GM18868 (cell line): ENCODE results near the gene GMPR2.

Experiments
- ATAC-seq: cut with Tn5 transposase; IDR thresholded peaks from one replicate; pipeline ENCODE4 v1.9.1; 2021; ENCODE audit warnings: mild to moderate bottlenecking, moderate library complexity; ENCODE audit not compliant: unreplicated experiment

The GMPR2 gene

DNA sequence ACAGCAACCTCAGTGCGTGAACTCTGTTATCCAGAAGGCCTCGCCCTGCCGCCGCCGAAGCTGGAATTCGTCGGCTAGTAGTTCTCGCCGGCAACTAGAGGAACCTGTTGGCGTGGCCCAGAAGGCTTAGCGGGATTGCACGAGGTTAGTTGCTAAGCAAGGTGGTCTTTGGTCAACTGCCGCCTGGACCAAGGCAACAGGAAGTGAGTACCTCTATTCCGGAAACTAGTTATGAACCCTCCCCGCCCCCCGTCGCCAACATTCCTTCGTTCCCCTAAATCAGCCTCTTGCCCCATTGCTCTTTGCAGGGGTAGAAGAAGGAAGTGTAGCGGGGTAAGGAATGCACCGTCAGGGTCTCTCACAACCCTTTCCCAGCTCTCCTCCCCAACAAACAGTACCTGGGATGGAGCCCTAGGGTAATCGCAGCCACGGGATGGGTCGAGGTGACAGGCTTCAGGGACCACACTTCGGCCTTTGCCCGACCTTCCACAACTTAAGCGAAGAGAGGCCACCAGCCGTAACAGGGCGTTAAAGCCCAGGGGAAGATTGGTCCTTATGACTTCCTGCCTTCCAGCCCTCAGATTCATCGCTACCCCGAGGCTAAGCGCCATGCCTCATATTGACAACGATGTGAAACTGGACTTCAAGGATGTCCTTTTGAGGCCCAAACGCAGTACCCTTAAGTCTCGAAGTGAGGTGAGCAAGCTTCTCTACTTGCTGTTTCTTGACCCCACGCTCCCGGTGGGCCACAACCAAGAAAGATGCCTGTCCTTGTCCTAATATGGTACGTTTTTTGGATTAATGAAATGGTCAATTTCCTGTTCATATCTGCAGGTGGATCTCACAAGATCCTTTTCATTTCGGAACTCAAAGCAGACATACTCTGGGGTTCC is at the start of gene GMPR2:
GMPR2 (plus strand) TSS at position 285 of the 893 bp plus-strand sequence; CDS start at position 610, 325 bp downstream.
- ATAC-seq: peak; percentile 59

GRCh38 chr14:24183014-24183481 is 49.7 kb upstream of the GMPR2 start:
- no peak for ATAC-seq

- no peak for ATAC-seq
Observed at GRCh38 chr14:24184104-24184970, 48.4 kb upstream of the GMPR2 start.

- no peak for ATAC-seq
Observed at GRCh38 chr14:24185026-24185425, 47.7 kb upstream of the GMPR2 start.

- ATAC-seq: no peak
Observed at GRCh38 chr14:24185741-24186140, 47.0 kb upstream of the GMPR2 start.

DNA sequence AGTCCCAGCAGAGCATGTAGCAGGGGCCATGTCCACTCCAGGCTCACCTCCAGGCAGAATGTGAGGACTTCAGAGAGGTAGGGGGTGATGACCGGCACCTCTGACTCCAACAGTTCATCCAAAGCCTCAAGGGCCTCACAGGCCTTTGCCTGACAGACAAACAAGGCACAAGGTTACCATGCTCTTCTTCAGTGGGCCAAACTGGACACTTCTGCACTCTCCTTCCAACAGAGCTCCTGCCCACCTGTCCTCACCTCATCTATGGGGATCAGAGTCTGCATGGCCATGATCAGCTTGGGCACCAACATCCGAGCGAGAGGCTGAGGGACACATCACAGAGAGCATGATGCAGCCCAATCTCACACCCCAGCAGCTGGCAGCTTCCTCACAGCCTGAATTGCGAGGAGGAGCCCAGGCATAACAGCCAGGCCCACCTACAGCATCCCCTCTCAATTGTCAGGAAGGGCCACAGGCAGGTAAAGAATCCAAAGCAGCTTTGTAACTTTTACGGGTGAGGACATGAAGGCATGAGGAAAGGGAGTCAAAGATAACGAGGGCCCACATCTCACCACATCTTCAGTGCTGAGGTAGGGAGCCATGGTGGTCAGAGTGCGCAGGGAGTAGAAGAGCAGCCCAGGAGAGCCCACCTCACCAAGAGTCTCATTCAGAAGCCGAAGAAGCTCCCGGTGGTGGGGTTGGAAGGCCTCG is 45.7 kb upstream of the GMPR2 start:
- no peak for ATAC-seq

- ATAC-seq: no peak
Observed at GRCh38 chr14:24187539-24187915, 45.2 kb upstream of the GMPR2 start.

GRCh38 chr14:24188251-24189058 is 44.3 kb upstream of the GMPR2 start, which contains the start of gene IPO4:
TSS of gene IPO4 (minus strand) at chr14:24188816. CDS start at chr14:24188787, 29 bp downstream.
- peak; percentile 97 for ATAC-seq

- no peak for ATAC-seq
Observed at GRCh38 chr14:24189059-24189375, 43.7 kb upstream of the GMPR2 start.

DNA sequence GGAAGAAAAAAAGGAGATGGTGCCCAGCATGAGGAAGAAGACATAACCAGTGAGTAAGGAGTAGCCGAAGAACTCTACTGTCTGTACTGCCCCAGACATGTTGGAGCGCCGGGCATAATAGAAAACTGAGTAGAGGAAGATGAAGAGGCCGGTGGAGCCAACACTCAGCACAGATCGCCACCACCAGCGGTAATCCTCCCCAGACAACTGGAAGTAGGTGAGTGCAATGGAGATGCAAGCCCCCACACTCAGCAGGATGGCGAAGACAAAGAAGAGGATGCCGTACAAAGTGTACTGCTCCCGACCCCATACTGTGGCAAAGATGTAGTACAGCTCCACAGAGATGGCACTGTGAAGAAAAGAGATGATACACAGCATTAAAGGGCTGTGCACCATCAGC is 43.3 kb upstream of the GMPR2 start:
- no peak for ATAC-seq

- no peak for ATAC-seq
Observed at GRCh38 chr14:24190416-24190815, 42.3 kb upstream of the GMPR2 start.

DNA sequence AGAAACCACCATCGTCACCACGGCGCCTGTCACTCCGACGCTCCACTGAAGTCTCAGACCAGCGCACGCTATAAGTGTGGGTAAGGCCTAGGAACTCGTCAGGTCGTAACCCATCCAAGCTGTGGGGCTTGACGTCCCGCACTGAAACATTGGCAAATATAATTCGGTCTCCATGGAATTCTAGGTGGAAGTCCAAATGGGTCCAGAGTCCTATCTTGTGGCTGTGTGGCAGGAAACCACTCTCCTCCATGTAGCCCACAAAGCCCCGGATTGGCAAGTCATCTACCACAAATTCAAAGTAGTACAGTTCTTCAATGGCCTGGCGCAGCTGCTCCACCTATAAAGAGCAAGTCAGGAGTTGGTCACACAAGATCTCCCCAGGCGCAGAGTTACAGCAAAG is 39.8 kb upstream of the GMPR2 start:
- no peak for ATAC-seq

GRCh38 chr14:24194186-24194872 is 38.4 kb upstream of the GMPR2 start:
- ATAC-seq: no peak

DNA sequence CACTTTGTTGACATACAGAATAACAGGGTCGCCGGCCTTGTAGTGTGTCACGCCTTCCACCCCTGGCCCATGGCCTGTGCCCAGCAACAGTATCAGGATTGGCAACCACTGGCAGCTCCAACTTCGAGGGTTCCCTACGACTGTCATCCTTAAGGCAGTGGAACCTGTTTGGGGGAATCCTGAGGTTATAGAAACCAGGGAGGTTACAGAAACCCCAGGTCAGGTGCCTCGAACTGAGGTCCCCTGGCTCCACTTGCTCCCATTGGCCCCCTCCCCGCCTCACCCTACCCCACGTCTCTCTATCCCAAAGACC is 37.9 kb upstream of the GMPR2 start:
- no peak for ATAC-seq

DNA sequence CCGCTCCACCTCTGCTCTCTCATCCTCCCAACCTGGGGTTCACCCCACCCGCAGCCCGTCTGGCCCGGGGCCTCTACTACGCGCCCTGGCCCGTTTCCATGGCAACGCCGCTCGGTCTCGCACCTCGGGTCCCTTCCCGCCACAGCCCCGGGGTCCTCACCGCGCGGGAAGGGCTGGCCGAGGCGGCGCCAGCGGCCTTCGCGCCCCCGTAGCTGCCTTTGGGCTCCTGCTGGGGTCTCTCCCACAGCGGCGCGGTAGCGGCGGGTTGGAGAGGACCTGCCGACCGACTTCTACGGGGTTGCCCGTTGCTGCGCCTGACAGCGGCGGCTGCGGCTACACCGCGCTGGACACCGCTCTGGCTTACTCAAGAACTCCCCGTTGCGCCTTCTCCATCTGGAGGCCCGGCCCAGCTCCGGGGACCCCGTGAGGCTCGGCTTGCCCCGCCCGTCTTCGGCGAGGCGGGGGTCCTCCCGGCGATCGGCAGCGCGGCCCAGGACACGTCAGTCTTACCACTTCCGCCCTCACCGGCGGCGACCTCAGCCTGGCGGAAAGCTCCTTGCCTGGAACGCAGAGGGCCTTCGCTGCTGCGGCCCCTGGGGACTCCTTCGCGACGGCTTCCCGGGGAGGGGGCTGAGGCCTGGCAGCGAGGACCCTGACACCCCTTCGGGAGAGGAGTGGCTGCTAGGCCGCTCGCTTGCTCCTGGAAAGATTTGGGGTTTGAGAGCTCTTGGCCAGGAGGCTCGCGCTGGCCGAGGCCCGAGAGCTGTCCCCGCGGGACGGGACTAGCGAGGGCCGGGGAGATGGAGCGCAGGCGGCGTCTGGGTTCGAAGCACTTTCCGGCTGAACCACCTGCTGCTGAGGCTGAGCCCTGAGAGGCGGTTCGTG is 37.3 kb upstream of the GMPR2 start, which contains the start of gene TM9SF1:
TM9SF1 (minus strand) TSS at position 256 of the 885 bp plus-strand sequence. CDS start 422 bp downstream, outside the sequence.
- peak; percentile 87 for ATAC-seq

DNA sequence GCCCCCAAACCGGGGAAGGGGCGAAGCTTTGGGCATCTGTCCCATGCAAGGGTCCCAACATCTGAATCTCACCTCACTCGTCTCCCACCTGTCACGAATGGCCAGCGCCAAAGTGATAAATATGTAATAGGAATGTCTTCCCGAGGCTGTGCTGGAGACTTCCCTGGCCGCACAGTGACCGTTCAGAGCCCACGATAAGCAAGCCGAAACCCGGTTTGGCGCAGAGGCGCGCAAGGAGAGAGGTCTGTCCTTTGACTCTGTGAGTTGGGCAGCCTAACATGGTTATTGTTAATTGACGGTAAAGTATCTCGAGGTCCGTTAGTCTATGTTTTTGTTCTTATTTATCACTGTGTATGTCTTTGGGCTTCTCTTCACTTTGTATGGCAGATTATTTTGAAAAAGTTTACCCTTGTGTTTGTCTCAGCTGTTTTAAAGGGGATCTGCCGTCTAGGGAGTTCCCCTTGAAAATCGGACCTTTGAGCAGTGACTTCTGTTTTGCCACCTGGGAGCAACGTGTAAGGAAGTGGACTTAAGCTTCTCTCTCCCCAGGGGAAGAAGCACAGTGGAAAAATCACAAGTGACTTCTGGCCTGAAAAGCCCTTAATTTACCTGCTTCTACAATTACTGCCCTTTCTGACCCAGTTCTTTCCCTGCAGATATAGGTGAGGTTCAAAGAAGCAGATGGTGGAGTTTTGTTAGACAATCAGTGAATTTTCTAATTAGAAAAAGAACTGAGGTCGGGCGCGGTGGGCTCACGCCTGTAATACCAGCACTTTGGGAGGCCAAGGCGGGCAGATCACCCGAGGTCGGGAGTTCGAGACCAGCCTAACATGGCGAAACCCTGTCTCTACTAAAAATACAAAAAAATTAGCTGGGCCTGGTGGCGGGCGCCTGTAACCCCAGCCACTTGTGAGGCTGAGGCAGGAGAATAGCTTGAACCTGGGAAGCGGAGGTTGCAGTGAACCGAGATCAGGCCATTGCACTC is 36.4 kb upstream of the GMPR2 start:
- peak; percentile 10 for ATAC-seq

DNA sequence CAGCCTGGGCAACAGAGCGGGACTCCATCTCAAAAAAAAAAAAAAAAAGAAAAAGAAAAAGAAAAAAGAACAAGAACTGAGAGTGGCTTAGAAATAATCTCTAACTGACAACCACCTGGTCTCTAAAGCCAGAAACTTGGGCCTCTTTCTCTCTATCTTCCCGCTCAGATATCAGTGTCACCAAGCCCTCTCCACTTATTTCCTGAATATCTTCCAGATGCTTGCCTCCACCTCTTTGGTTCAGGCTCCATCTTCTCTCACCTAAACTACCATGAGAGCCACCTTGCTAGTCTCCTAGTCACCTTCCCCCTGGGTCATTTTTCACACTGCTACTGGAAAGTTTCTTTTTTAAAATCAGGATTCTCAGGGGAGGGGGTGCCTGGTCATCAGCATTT is 35.7 kb upstream of the GMPR2 start:
- ATAC-seq: no peak
